Endothelial cell of umbilical vein (primary cell): ENCODE measurements around the gene KAZALD1. TPM values are rescaled to one million over a fixed set of nuclear protein-coding genes. Genes with fewer than 3 reads are reported as not detected.

ENCODE experiments used
- BruUV-seq: library from RNA; stranded (reverse); fragments of 400-500 nt; replicated peaks from 2 replicates; lab custom pipeline; 2021; lab: Mats Ljungman, UMichigan
- CTCF ChIA-PET: fragments of 300-600, 350-600 bp; sonication (Branson Sonifier 250); formaldehyde crosslinking; loops from one replicate; lab custom pipeline; 2021; ENCODE audit warnings: antibody characterized with exemption, inconsistent platforms; lab: Charles Lee
- POLR2A ChIA-PET: fragments of 300-600, 350-600 bp; sonication (Branson Sonifier 250); formaldehyde crosslinking; loops from one replicate; lab custom pipeline; 2021; ENCODE audit warnings: antibody characterized with exemption, inconsistent platforms; lab: Charles Lee
- DNase-seq: peaks from one replicate; pipeline ENCODE4 v3.0.0-alpha.2; 2011; ENCODE audit warnings: low read depth, low spot score
- FAIRE-seq: peaks from 2 replicates; lab custom pipeline; 2011; peaks lifted over from hg19 to GRCh38; lab: Jason Lieb, UNC
- H2AFZ ChIP-seq: 2 replicates; pipeline ENCODE4 v1.6.0; 2012; ENCODE audit warnings: low read depth, low read length, control low read depth, inconsistent platforms
- H3K27ac ChIP-seq: 2 replicates; pipeline ENCODE4 v1.5.1; 2011; ENCODE audit warnings: low read depth, mild to moderate bottlenecking, control low read depth, low read length, moderate library complexity; ENCODE audit not compliant: insufficient read depth
- H3K27me3 ChIP-seq, 2 experiments: 2 replicates each; pipeline versions ENCODE4 v1.6.0 to v1.6.1; 2011; ENCODE audit warnings: low read length in 2 of 2, mixed read lengths in 1 of 2; ENCODE audit not compliant: control insufficient read depth in 2 of 2, insufficient read depth in 2 of 2
- H3K36me3 ChIP-seq, 2 experiments: 2 replicates in 1 of 2; 3 replicates in 1 of 2; pipeline ENCODE4 v1.5.1; 2011; ENCODE audit warnings: low read length in 2 of 2, mild to moderate bottlenecking in 1 of 2, moderate library complexity in 1 of 2; ENCODE audit not compliant: control insufficient read depth in 2 of 2, insufficient read depth in 2 of 2; ENCODE audit errors: extremely low read depth in 1 of 2
- H3K4me1 ChIP-seq: 3 replicates; pipeline ENCODE4 v1.5.1; 2011; ENCODE audit warnings: mild to moderate bottlenecking, low read length; ENCODE audit not compliant: control insufficient read depth, insufficient read depth; ENCODE audit errors: extremely low read depth
- H3K4me2 ChIP-seq: 2 replicates; pipeline ENCODE4 v1.6.1; 2011; ENCODE audit warnings: low read length, control low read depth, mixed read lengths; ENCODE audit not compliant: insufficient read depth
- H3K4me3 ChIP-seq, 3 experiments: fragments of 200-600 bp in 1 of 3; sonication (generic), shearing (Covaris generic) in 1 of 3; replicated peaks in 1 of 3; 2 replicates each; pipeline ENCODE4 v1.5.1; 2011 to 2016; ENCODE audit warnings: control low read depth in 3 of 3, low read length in 3 of 3, mild to moderate bottlenecking in 2 of 3, inconsistent platforms in 1 of 3, low read depth in 1 of 3, moderate library complexity in 1 of 3; ENCODE audit not compliant: insufficient read depth in 1 of 3
- H3K79me2 ChIP-seq: 2 replicates; pipeline ENCODE4 v1.6.0; 2012; ENCODE audit warnings: low read length, inconsistent platforms; ENCODE audit not compliant: control insufficient read depth, insufficient read depth
- H3K9ac ChIP-seq: replicated peaks from 2 replicates; pipeline ENCODE3; 2011; ENCODE audit warnings: low read length, control low read depth; ENCODE audit not compliant: insufficient read depth; ENCODE audit errors: extremely low read depth
- H3K9me1 ChIP-seq: replicated peaks from 3 replicates; pipeline ENCODE4 v1.6.0; 2011; ENCODE audit warnings: mild to moderate bottlenecking, low read length; ENCODE audit not compliant: control insufficient read depth, insufficient read depth; ENCODE audit errors: extremely low read depth
- H3K9me3 ChIP-seq: replicated peaks from 2 replicates; pipeline ENCODE4 v1.5.1; 2012; ENCODE audit warnings: low read length, inconsistent platforms; ENCODE audit not compliant: control insufficient read depth, insufficient read depth
- H4K20me1 ChIP-seq: replicated peaks from 2 replicates; pipeline ENCODE3; 2011; ENCODE audit warnings: mild to moderate bottlenecking, low read length; ENCODE audit not compliant: control insufficient read depth, insufficient read depth; ENCODE audit errors: extremely low read depth
- EZH2 ChIP-seq: IDR thresholded peaks from 2 replicates; pipeline ENCODE4 v1.6.1; 2012; ENCODE audit warnings: borderline replicate concordance, low read depth, mild to moderate bottlenecking, moderate library complexity, low read length, inconsistent platforms; ENCODE audit not compliant: severe bottlenecking
- FOS ChIP-seq: IDR thresholded peaks from 2 replicates; pipeline ENCODE4 v1.6.1; 2011; ENCODE audit warnings: mild to moderate bottlenecking, low read length, moderate library complexity, borderline replicate concordance; ENCODE audit not compliant: insufficient read depth
- GATA2 ChIP-seq: IDR thresholded peaks from 2 replicates; pipeline ENCODE4 v1.7.0; 2011; ENCODE audit warnings: low read depth, mild to moderate bottlenecking, moderate library complexity, mixed read lengths, low read length; ENCODE audit not compliant: insufficient read length, insufficient read depth
- JUN ChIP-seq: IDR thresholded peaks from 2 replicates; pipeline ENCODE4 v1.6.1; 2011; ENCODE audit warnings: borderline replicate concordance, low read depth; ENCODE audit not compliant: insufficient read length, insufficient read depth
- MYC ChIP-seq: IDR thresholded peaks from one replicate; pipeline ENCODE4 v1.6.1; 2011; ENCODE audit warnings: mild to moderate bottlenecking, low read depth, low read length
- POLR2A ChIP-seq: IDR thresholded peaks from 2 replicates; pipeline ENCODE4 v1.6.1; 2012; ENCODE audit warnings: low read depth, mild to moderate bottlenecking, control low read depth, low read length
- POLR2AphosphoS5 ChIP-seq: IDR thresholded peaks from 2 replicates; pipeline ENCODE4 v1.6.1; 2012; ENCODE audit warnings: low read depth, mild to moderate bottlenecking, control low read depth, low read length, moderate library complexity; ENCODE audit not compliant: insufficient read depth
- dilution Hi-C: fragments of 300-500 bp; cut with MboI; formaldehyde crosslinking; loops from one replicate; pipeline ENCODE4 v1.15.0; 2019; ENCODE audit warnings: low sequenced_read_pairs; ENCODE audit not compliant: extremely low pct_ligation_motif_present
- intact Hi-C: fragments of 100-400 bp; cut with micrococcal nuclease; formaldehyde crosslinking; loops from one replicate; pipeline ENCODE4 v1.10.0; 2022
- polyA plus RNA-seq, 4 experiments: library from polyadenylated mRNA; depleted of rRNA in 3 of 4; stranded (reverse) in 3 of 4; unstranded in 1 of 4; fragments of >200 nt; gene quantifications; 2 replicates each; pipeline versions ENCODE4 v1.2.1 to v1.2.3, GENCODE V29; 2011 to 2012; ENCODE audit warnings: missing spikeins in 1 of 4
- total RNA-seq: library from RNA; stranded (reverse); gene quantifications from 2 replicates; pipeline ENCODE4 v1.2.3, GENCODE V29; 2021
- TF ChIP-seq, protein P1 (sequence below), 2 donors: IDR thresholded peaks; 1 replicate in 1 of 2; 2 replicates in 1 of 2; pipeline ENCODE4 v1.5.1; 2011; ENCODE audit warnings: low read length in 2 of 2, mild to moderate bottlenecking in 2 of 2, moderate library complexity in 2 of 2, control low read depth in 1 of 2, inconsistent platforms in 1 of 2, low read depth in 1 of 2; ENCODE audit not compliant: insufficient read depth in 1 of 2; ENCODE audit errors: extremely low read depth in 1 of 2
- TF ChIP-seq, protein P2 (sequence below): IDR thresholded peaks from 2 replicates; pipeline ENCODE4 v1.6.1; 2011; ENCODE audit not compliant: insufficient read depth, insufficient read length

Gene KAZALD1
- total and polyA plus RNA-seq, 2 donors (not counting 3 experiments of a cell fraction or from before 2014, with no cell fraction given), result 3.0 to 3.3 TPM

DNA sequence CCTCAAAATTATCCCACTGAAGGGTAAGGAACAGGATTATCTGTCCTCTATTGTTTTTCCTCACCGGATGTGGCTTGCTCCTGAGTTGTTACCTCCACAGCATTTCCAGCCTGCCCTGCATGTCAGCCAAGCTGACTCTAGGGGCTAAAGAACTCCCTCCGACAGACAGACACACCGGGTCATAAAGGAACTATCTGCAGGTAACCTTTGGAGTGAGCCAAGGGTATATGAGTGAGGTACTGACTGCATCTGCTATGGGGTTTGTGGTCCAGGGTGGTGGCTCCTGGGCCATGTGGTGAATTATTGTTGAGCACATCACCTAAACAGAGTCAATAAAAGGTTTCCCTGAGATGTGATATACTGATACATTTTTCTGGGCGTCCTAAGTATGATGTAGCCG lies 6.9 kb upstream of the KAZALD1 start:
- dilution Hi-C loops, result no loop called here
- ChIA-PET POLR2A (no interaction called here), CTCF (interaction anchor here (1.0 to 9.9 kb wide), 3 partner anchors 9 to 13 kb away, joined by 3 to 290 read pairs (median 44); partner anchors contain the start of gene KAZALD1)
- H3K9me1 ChIP-seq, result no peaks in the 10 kb centered on the region
- no peaks in the 10 kb centered on the region for H3K79me2 ChIP-seq
- H3K4me1 ChIP-seq, result peaks cover 7% of the 10 kb centered on the region
- intact Hi-C loops, result no loop called here
- H2AFZ ChIP-seq, result no peak overlapping the region
- no peaks in the 10 kb centered on the region for H4K20me1 ChIP-seq
- TF ChIP-seq JUN, result no peak
- TF ChIP-seq, protein P1, sequence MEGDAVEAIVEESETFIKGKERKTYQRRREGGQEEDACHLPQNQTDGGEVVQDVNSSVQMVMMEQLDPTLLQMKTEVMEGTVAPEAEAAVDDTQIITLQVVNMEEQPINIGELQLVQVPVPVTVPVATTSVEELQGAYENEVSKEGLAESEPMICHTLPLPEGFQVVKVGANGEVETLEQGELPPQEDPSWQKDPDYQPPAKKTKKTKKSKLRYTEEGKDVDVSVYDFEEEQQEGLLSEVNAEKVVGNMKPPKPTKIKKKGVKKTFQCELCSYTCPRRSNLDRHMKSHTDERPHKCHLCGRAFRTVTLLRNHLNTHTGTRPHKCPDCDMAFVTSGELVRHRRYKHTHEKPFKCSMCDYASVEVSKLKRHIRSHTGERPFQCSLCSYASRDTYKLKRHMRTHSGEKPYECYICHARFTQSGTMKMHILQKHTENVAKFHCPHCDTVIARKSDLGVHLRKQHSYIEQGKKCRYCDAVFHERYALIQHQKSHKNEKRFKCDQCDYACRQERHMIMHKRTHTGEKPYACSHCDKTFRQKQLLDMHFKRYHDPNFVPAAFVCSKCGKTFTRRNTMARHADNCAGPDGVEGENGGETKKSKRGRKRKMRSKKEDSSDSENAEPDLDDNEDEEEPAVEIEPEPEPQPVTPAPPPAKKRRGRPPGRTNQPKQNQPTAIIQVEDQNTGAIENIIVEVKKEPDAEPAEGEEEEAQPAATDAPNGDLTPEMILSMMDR (IDR thresholded peaks at IDR 0.05; ENCODE audit: extremely low read depth in 1 of 2, insufficient read depth in 1 of 2, low read depth in 1 of 2, low read length in 2 of 2), result no peak
- no peak for TF ChIP-seq POLR2AphosphoS5
- TF ChIP-seq MYC, result no peak
- TF ChIP-seq GATA2, result no peak
- H3K27me3 ChIP-seq, result peaks cover 2 to 3% of the 10 kb centered on the region in 2 experiments
- H3K4me2 ChIP-seq, result no peak overlapping the region
- DNase-seq (no peak), FAIRE-seq (no peak)
- H3K36me3 ChIP-seq, result no peaks in the 10 kb centered on the region
- H3K9ac ChIP-seq, result no peak overlapping the region
- no peak overlapping the region for H3K27ac ChIP-seq
- no TSS peak for BruUV-seq
- no peak overlapping the region for H3K4me3 ChIP-seq
- no peaks in the 10 kb centered on the region for H3K9me3 ChIP-seq

DNA sequence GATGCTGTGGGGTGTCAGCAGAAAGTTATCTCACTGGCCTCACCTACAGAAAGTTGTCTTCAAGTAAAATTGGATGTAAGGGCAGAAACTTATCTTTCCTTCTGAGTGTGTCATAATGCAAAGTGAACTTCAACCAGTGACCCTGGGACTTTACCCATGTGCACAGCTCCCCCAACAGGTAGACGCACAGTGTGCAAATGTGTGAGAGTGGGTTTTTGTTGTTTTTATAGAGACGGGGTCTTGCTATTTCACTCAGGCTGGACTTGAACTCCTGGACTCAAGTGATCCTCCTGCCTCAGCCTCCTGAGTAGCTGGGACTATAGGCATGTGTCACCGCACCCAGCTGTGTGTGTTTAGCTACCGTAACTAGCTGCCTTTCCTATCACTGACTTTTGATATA lies 6.4 kb upstream of the KAZALD1 start:
- Histone ChIP-seq H3K9ac (no peak overlapping the region), H3K4me3 (no peak overlapping the region), H3K4me2 (no peak overlapping the region), H3K36me3 (no peaks in the 10 kb centered on the region), H4K20me1 (no peaks in the 10 kb centered on the region), H3K27me3 (peaks cover 0 to 1% of the 10 kb centered on the region in 2 experiments), H3K9me1 (no peaks in the 10 kb centered on the region), H3K4me1 (peaks cover 12% of the 10 kb centered on the region), H3K27ac (no peak overlapping the region), H3K79me2 (no peaks in the 10 kb centered on the region), H3K9me3 (no peaks in the 10 kb centered on the region), H2AFZ (no peak overlapping the region)
- no peak for FAIRE-seq
- dilution Hi-C loops (no loop called here), intact Hi-C loops (no loop called here)
- CTCF ChIA-PET, result interaction anchor here (0.7 to 4.8 kb wide), 6 partner anchors 9 to 87 kb away, joined by 3 to 44 read pairs (median 5); no protein-coding TSS in a partner anchor
- DNase-seq, result no peak
- TF ChIP-seq, protein P2, sequence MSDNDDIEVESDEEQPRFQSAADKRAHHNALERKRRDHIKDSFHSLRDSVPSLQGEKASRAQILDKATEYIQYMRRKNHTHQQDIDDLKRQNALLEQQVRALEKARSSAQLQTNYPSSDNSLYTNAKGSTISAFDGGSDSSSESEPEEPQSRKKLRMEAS, result no peak
- TF ChIP-seq FOS, result no peak
- TF ChIP-seq POLR2A, result no peak
- TF ChIP-seq MYC, result no peak
- no peak for TF ChIP-seq JUN
- TF ChIP-seq GATA2, result no peak
- no peak for TF ChIP-seq POLR2AphosphoS5
- no peak for TF ChIP-seq EZH2
- TF ChIP-seq, protein P1 (IDR thresholded peaks at IDR 0.05; ENCODE audit: extremely low read depth in 1 of 2, insufficient read depth in 1 of 2, low read depth in 1 of 2, low read length in 2 of 2), result no peak
- POLR2A ChIA-PET, result no interaction called here
- no TSS peak for BruUV-seq
